ENCODE measurements around the gene GALNT14.

DNA sequence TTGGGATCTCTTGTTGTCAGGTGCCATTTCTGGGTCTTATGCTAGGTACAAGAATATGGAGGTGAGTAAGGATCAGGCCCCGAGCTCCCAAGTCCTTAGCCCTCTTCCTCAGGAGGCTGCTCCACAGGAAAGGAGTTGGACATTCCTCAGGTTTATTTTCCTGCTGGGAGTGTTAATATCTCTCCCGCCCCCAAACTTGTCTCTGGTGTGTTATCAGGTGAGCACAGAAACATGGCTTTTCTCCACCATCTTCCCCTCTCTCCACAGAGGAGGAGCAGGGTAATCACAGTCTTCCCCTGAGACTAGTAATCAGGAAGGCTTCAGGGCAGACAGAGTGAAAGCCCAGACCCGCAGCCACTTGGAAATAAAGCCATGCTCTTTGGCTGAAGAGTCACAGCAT is 257.7 kb downstream of the GALNT14 start:
- no peak for TF ChIP-seq GATA2 (IDR thresholded peaks at IDR 0.05; ENCODE audit: low read depth, low read length)
- no peak for TF ChIP-seq GATA3 (IDR thresholded peaks at IDR 0.05; ENCODE audit: low read depth, low read length)
